Osteoblast (primary cell): ENCODE measurements around the gene ZNF331. TPM values are rescaled to one million over a fixed set of nuclear protein-coding genes. Genes with fewer than 3 reads are reported as not detected.
"Not testable (repeated sequence)": the region's sequence is repeated elsewhere in the genome, so short reads cannot be mapped to it uniquely, and the experiment has no call there.

Experiments
- DNase-seq: peaks from one replicate; pipeline ENCODE4 v3.0.0; 2011; ENCODE audit warnings: low spot score, mixed read lengths; ENCODE audit not compliant: insufficient read length; ENCODE audit errors: missing footprints
- H2AFZ ChIP-seq: 2 replicates; pipeline ENCODE4 v1.6.0; 2011; ENCODE audit warnings: mild to moderate bottlenecking, low read length
- H3K27ac ChIP-seq: 2 replicates; pipeline ENCODE4 v1.5.1; 2011; ENCODE audit warnings: mild to moderate bottlenecking, low read depth, low read length, moderate library complexity
- H3K27me3 ChIP-seq: 2 replicates; pipeline ENCODE4 v1.6.0; 2012; ENCODE audit warnings: mild to moderate bottlenecking, control low read depth, inconsistent platforms, low read length, moderate library complexity; ENCODE audit not compliant: insufficient read depth
- H3K36me3 ChIP-seq: 2 replicates; pipeline ENCODE4 v1.5.1; 2011; ENCODE audit warnings: mild to moderate bottlenecking, low read length, control low read depth, moderate library complexity; ENCODE audit not compliant: insufficient read depth
- H3K4me1 ChIP-seq: 2 replicates; pipeline ENCODE4 v1.5.1; 2011; ENCODE audit warnings: mild to moderate bottlenecking, low read length, control low read depth, moderate library complexity; ENCODE audit not compliant: insufficient read depth
- H3K4me2 ChIP-seq: 2 replicates; pipeline ENCODE4 v1.6.0; 2011; ENCODE audit warnings: mild to moderate bottlenecking, low read length; ENCODE audit not compliant: insufficient read depth
- H3K4me3 ChIP-seq: fragments of 200-600 bp; sonication (generic); 3 replicates; pipeline ENCODE4 v1.5.1; 2012; ENCODE audit warnings: mild to moderate bottlenecking, low read length, inconsistent platforms; ENCODE audit not compliant: insufficient read depth
- H3K79me2 ChIP-seq: 2 replicates; pipeline ENCODE4 v1.6.0; 2012; ENCODE audit warnings: mild to moderate bottlenecking, low read length, control low read depth, inconsistent platforms; ENCODE audit not compliant: insufficient read depth
- H3K9me3 ChIP-seq: 2 replicates; pipeline ENCODE4 v1.5.1; 2011; ENCODE audit warnings: low read depth, low read length, control low read depth
- H4K20me1 ChIP-seq: 2 replicates; pipeline ENCODE4 v1.6.0; 2012; ENCODE audit warnings: mild to moderate bottlenecking, low read length, control low read depth; ENCODE audit not compliant: insufficient read depth
- total RNA-seq: library from RNA; depleted of rRNA; stranded (reverse); fragments of >200 nt; gene quantifications from 2 replicates; pipeline ENCODE4 v1.2.3, GENCODE V29; 2012
- TF ChIP-seq, protein P1 (sequence below): IDR thresholded peaks from 2 replicates; pipeline ENCODE4 v1.5.1; 2011; ENCODE audit warnings: mild to moderate bottlenecking, low read depth, low read length, moderate library complexity; ENCODE audit errors: extremely low read depth

The ZNF331 gene
- total RNA-seq, 1 donor: 16.6 TPM

DNA sequence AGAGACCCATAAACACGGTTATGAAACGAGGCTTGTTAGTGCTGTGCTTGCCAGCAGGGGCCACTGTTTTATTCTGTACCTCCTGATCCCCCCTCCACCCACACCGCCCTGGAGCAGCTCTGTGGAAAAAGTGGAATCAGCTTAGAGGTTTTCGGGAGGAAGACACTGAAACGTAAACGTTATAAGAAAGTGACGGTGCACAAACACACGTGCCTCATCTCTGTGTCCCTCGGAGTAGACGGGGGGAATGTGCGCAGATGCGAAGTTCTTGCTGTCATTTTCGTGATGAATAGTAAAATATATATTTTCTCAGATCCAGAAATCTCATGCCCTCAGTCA, 33.6 kb upstream of the ZNF331 start:
- not testable (repeated sequence) for H4K20me1 ChIP-seq, H3K27ac ChIP-seq, H3K79me2 ChIP-seq, H3K9me3 ChIP-seq, H3K36me3 ChIP-seq, H3K27me3 ChIP-seq
- H3K4me1 ChIP-seq: peaks cover 27% of the 10 kb centered on the region
- peak overlapping the region; percentile 48 for H2AFZ ChIP-seq
- DNase-seq: peak; percentile 26
- H3K4me3 ChIP-seq: peak overlapping the region; percentile 55
- TF ChIP-seq, protein P1, sequence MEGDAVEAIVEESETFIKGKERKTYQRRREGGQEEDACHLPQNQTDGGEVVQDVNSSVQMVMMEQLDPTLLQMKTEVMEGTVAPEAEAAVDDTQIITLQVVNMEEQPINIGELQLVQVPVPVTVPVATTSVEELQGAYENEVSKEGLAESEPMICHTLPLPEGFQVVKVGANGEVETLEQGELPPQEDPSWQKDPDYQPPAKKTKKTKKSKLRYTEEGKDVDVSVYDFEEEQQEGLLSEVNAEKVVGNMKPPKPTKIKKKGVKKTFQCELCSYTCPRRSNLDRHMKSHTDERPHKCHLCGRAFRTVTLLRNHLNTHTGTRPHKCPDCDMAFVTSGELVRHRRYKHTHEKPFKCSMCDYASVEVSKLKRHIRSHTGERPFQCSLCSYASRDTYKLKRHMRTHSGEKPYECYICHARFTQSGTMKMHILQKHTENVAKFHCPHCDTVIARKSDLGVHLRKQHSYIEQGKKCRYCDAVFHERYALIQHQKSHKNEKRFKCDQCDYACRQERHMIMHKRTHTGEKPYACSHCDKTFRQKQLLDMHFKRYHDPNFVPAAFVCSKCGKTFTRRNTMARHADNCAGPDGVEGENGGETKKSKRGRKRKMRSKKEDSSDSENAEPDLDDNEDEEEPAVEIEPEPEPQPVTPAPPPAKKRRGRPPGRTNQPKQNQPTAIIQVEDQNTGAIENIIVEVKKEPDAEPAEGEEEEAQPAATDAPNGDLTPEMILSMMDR: peak; percentile 45
- H3K4me2 ChIP-seq: peak overlapping the region; percentile 86

DNA sequence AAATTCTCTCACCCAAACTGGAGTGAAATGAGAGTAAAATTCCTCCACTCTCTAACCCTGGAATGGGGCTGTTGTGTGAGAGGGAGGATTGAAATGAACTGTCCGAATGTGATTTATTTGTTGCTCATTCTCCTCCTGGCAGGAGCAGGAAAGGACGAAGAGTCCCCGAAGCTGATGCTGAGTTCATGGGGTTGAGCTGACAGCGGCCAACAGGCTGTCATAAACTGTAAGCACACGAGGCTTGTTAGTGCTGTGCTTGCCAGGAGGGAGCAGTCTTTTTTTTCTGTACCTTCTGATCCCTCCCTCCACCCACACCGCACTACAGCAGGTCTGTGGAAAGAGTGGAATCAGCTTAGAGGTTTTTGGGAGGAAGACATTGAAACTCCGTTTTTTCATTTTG, 33.1 kb upstream of the ZNF331 start:
- H3K9me3 ChIP-seq: no peaks in the 10 kb centered on the region
- no peak overlapping the region for H3K27ac ChIP-seq
- H3K36me3 ChIP-seq: no peaks in the 10 kb centered on the region
- no peaks in the 10 kb centered on the region for H3K79me2 ChIP-seq
- H3K4me3 ChIP-seq: peak overlapping the region; percentile 55
- no peaks in the 10 kb centered on the region for H4K20me1 ChIP-seq
- peak; percentile 19 for DNase-seq
- TF ChIP-seq, protein P1: no peak
- peak overlapping the region; percentile 86 for H3K4me2 ChIP-seq
- peak overlapping the region; percentile 48 for H2AFZ ChIP-seq
- no peaks in the 10 kb centered on the region for H3K27me3 ChIP-seq
- H3K4me1 ChIP-seq: peaks cover 27% of the 10 kb centered on the region

DNA sequence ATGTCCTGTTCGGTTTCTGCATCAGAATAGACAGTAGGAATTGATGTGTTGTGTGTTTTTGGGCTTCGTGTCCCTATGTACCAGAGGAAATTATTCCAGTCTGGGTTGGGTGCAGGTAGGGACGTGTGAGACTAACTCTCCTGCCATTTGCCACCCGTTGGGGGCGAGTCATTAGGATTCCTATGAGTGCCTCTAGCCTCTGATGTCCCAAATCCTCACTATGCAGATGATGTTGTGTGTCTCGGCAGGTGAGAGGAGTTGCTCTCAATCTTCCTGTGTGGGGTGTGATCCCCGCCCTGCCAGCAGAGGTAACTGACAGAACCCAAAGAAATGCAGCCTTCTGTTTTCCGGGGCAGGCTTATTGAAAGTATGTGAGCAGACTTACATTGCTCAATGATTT, 31.2 kb upstream of the ZNF331 start:
- peaks cover 27% of the 10 kb centered on the region for H3K4me1 ChIP-seq
- H4K20me1 ChIP-seq: no peaks in the 10 kb centered on the region
- H3K36me3 ChIP-seq: no peaks in the 10 kb centered on the region
- no peak for DNase-seq
- H3K79me2 ChIP-seq: no peaks in the 10 kb centered on the region
- H2AFZ ChIP-seq: no peak overlapping the region
- TF ChIP-seq, protein P1: no peak
- no peak overlapping the region for H3K27ac ChIP-seq
- H3K27me3 ChIP-seq: no peaks in the 10 kb centered on the region
- no peak overlapping the region for H3K4me3 ChIP-seq
- no peaks in the 10 kb centered on the region for H3K9me3 ChIP-seq
- no peak overlapping the region for H3K4me2 ChIP-seq

DNA sequence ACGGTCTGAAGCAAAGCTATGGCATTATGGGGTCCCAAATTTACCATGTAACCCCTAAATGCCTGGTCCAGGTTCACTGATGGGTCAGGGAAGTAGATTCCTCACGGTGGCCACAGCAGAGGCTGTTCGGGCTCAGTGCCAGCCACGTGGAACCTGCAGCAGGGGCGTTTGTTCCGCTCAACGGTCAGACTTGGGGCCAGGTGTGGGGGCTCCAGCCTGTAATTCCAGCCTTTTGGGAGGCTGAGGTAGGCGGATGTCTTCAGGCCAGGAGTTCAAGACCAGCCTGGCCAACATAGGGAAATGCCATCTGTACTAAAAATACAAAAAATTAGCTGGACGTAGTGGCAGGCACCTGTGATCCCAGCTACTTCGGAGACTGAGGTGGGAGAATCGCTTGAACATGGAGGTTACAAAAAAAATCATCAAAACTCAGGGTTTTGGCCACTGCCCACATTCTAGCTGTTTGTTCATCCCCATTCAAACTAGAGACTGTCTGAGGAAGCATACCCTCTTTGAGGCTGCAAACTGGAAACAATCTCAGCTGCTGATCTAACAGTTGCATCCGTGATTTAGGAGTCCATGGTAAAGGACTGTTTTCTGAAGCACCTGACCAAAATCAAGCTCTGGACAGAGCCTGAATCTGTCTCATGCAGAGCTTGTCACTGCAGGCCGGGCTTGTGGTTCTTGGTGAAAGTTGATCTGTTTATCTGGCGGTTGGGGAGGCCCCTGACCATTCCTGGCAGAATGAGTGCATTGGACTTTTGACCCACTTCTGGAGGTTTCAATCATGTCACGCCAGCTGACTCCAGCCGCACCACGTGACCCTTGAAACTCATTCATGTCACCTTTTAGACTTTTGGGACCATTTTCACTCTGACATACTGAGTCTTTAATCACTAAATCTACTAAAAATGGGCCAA, 30.2 kb upstream of the ZNF331 start:
- no peaks in the 10 kb centered on the region for H4K20me1 ChIP-seq
- TF ChIP-seq, protein P1: no peak
- no peaks in the 10 kb centered on the region for H3K9me3 ChIP-seq
- DNase-seq: peak; percentile 15
- peaks cover 27% of the 10 kb centered on the region for H3K4me1 ChIP-seq
- H3K4me2 ChIP-seq: peak overlapping the region; percentile 34
- H3K79me2 ChIP-seq: no peaks in the 10 kb centered on the region
- no peak overlapping the region for H3K4me3 ChIP-seq
- H3K27me3 ChIP-seq: no peaks in the 10 kb centered on the region
- H3K27ac ChIP-seq: peak overlapping the region; percentile 39
- no peak overlapping the region for H2AFZ ChIP-seq
- H3K36me3 ChIP-seq: no peaks in the 10 kb centered on the region
